ENCODE results near the gene TAGLN.
"Not testable (repeated sequence)": the region's sequence is repeated elsewhere in the genome, so short reads cannot be mapped to it uniquely, and the experiment has no call there.

Gene TAGLN

DNA sequence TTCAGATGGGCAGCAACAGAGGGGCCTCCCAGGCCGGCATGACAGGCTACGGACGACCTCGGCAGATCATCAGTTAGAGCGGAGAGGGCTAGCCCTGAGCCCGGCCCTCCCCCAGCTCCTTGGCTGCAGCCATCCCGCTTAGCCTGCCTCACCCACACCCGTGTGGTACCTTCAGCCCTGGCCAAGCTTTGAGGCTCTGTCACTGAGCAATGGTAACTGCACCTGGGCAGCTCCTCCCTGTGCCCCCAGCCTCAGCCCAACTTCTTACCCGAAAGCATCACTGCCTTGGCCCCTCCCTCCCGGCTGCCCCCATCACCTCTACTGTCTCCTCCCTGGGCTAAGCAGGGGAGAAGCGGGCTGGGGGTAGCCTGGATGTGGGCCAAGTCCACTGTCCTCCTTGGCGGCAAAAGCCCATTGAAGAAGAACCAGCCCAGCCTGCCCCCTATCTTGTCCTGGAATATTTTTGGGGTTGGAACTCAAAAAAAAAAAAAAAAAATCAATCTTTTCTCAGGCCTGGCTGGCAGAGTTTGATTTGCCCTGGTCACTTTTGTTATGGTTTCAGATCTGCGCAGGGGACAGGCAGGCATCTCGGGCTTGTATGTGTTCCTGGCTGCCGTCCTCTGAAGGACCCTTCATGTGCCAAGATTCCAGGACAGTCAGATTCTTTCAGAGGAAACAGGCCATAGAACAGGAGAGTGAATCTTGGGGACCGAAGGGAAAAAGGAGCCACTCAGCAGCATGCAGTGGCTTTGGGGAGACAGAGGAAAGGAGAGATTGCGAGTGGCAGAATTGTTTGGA lies 5.3 kb downstream of the TAGLN start:
- POLR2A ChIA-PET = no interaction called here
- TF ChIP-seq NFRKB (IDR thresholded peaks at IDR 0.05) (no peak), ZNF384 (IDR thresholded peaks at IDR 0.05) (no peak), FOXA1 (IDR thresholded peaks at IDR 0.05) (no peak), FOXK2 (IDR thresholded peaks at IDR 0.05) (no peak), HDGF (IDR thresholded peaks at IDR 0.05; ENCODE audit: borderline replicate concordance) (no peak), BHLHE40 (IDR thresholded peaks at IDR 0.05; ENCODE audit: borderline replicate concordance) (no peak), LEF1 (IDR thresholded peaks at IDR 0.05; ENCODE audit: borderline replicate concordance) (no peak), L3MBTL2 (conservative IDR thresholded peaks at IDR 0.05) (no peak), ELF4 (IDR thresholded peaks at IDR 0.05) (no peak), FOXM1 (IDR thresholded peaks at IDR 0.05; ENCODE audit: borderline replicate concordance) (no peak), ARNT (IDR thresholded peaks at IDR 0.05) (no peak), SP1 (IDR thresholded peaks at IDR 0.05) (no peak), TARDBP (IDR thresholded peaks at IDR 0.05) (no peak), CTBP1 (IDR thresholded peaks at IDR 0.05; ENCODE audit: borderline replicate concordance) (no peak), PKNOX1 (IDR thresholded peaks at IDR 0.05) (no peak), SUZ12 (IDR thresholded peaks at IDR 0.05) (no peak)
- DNase-seq (ENCODE audit: extremely low spot score) = no peak
- CTCF ChIA-PET = interaction anchor here (0.5 kb wide), 1 partner anchor 66 kb away, joined by 7 read pairs; no protein-coding TSS in a partner anchor

- TF ChIP-seq ELF4 (IDR thresholded peaks at IDR 0.05) (no peak), FOXM1 (IDR thresholded peaks at IDR 0.05; ENCODE audit: borderline replicate concordance) (no peak), LEF1 (IDR thresholded peaks at IDR 0.05; ENCODE audit: borderline replicate concordance) (no peak), TARDBP (IDR thresholded peaks at IDR 0.05) (no peak)
- DNase-seq (ENCODE audit: extremely low spot score) = no peak
- POLR2A ChIA-PET = no interaction called here
- CTCF ChIA-PET = interaction anchor here (1.1 kb wide), 1 partner anchor 17 kb away, joined by 8 read pairs; no protein-coding TSS in a partner anchor
Observed at GRCh38 chr11:117205211-117205818, 6.1 kb downstream of the TAGLN start.

- CTCF ChIA-PET = interaction anchor here (1.1 kb wide), 1 partner anchor 16 kb away, joined by 8 read pairs; no protein-coding TSS in a partner anchor
- POLR2A ChIA-PET; DNase-seq (ENCODE audit: extremely low spot score): not testable (repeated sequence)
Observed at GRCh38 chr11:117206111-117206510, 6.9 kb downstream of the TAGLN start.

GRCh38 chr11:117206859-117207258 lies 7.7 kb downstream of the TAGLN start:
- CTCF ChIA-PET; DNase-seq (ENCODE audit: extremely low spot score); POLR2A ChIA-PET: not testable (repeated sequence)

GRCh38 chr11:117207481-117207880 lies 8.3 kb downstream of the TAGLN start:
- DNase-seq (ENCODE audit: extremely low spot score); CTCF ChIA-PET; POLR2A ChIA-PET: not testable (repeated sequence)

GRCh38 chr11:117208710-117209109 lies 9.5 kb downstream of the TAGLN start:
- CTCF ChIA-PET, POLR2A ChIA-PET: not testable (repeated sequence)

GRCh38 chr11:117209351-117210125 lies 10.4 kb downstream of the TAGLN start:
- DNase-seq (ENCODE audit: extremely low spot score); CTCF ChIA-PET: not testable (repeated sequence)
- POLR2A ChIA-PET = interaction anchor here (2.4 kb wide), 1 partner anchor 23 kb away, joined by 6 read pairs; the partner anchor contains the start of genes PCSK7 and RNF214

More at GRCh38 chr11:117208710-117209109, 9.5 kb downstream of the TAGLN start:
- DNase-seq (ENCODE audit: extremely low spot score) = not testable (repeated sequence)

GRCh38 chr11:117210620-117211019 lies 11.4 kb downstream of the TAGLN start:
- TF ChIP-seq FOXM1 (IDR thresholded peaks at IDR 0.05; ENCODE audit: borderline replicate concordance) = no peak
- no peak for TF ChIP-seq FOXK2 (IDR thresholded peaks at IDR 0.05)
- TF ChIP-seq ARNT (IDR thresholded peaks at IDR 0.05) = no peak
- TF ChIP-seq BHLHE40 (IDR thresholded peaks at IDR 0.05; ENCODE audit: borderline replicate concordance) = no peak
- TF ChIP-seq HDGF (IDR thresholded peaks at IDR 0.05; ENCODE audit: borderline replicate concordance) = no peak
- no peak for TF ChIP-seq SP1 (IDR thresholded peaks at IDR 0.05)
- no peak for TF ChIP-seq LEF1 (IDR thresholded peaks at IDR 0.05; ENCODE audit: borderline replicate concordance)
- TF ChIP-seq TARDBP (IDR thresholded peaks at IDR 0.05) = no peak
- TF ChIP-seq NFRKB (IDR thresholded peaks at IDR 0.05) = no peak
- TF ChIP-seq SUZ12 (IDR thresholded peaks at IDR 0.05) = no peak
- no peak for TF ChIP-seq CTBP1 (IDR thresholded peaks at IDR 0.05; ENCODE audit: borderline replicate concordance)
- no peak for TF ChIP-seq FOXA1 (IDR thresholded peaks at IDR 0.05)
- TF ChIP-seq L3MBTL2 (conservative IDR thresholded peaks at IDR 0.05) = no peak
- no peak for TF ChIP-seq ZNF384 (IDR thresholded peaks at IDR 0.05)
- no peak for TF ChIP-seq ELF4 (IDR thresholded peaks at IDR 0.05)
- no peak for DNase-seq (ENCODE audit: extremely low spot score)
- POLR2A ChIA-PET = interaction anchor here (2.4 kb wide), 1 partner anchor 21 kb away, joined by 6 read pairs; the partner anchor contains the start of genes PCSK7 and RNF214
- CTCF ChIA-PET = interaction anchor here (0.7 kb wide), 1 partner anchor 16 kb away, joined by 4 read pairs; no protein-coding TSS in a partner anchor
